AG20443 (cell line): Measurements from ENCODE around the gene RNF220.
"Not testable (repeated sequence)": the region's sequence is repeated elsewhere in the genome, so short reads cannot be mapped to it uniquely, and the experiment has no call there.

ENCODE experiments used
- DNase-seq: peaks from one replicate; pipeline ENCODE4 v3.0.0; 2012; ENCODE audit warnings: low spot score, mixed read lengths

RNF220 gene

DNA sequence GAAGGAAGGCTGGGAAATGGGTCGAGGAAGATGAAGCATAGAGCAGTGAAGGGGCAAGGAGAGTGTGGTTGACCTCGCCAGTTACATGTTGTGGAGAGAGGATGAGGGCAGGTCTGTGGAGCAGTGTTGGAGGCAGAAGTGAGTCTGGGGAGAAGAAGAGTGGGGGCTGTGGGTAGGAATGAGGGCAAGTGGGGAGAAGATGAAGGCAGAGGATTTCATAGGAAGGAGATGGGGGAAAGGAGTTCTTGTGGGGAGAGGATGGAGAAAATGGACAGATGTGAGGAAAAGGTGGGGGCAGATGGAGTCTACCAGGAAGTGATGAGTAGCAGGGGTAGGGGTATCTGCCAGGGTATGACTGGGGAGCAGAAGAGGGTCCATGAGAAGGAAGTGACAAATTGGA lies 273.1 kb downstream of the RNF220 start:
- no peak for DNase-seq

DNA sequence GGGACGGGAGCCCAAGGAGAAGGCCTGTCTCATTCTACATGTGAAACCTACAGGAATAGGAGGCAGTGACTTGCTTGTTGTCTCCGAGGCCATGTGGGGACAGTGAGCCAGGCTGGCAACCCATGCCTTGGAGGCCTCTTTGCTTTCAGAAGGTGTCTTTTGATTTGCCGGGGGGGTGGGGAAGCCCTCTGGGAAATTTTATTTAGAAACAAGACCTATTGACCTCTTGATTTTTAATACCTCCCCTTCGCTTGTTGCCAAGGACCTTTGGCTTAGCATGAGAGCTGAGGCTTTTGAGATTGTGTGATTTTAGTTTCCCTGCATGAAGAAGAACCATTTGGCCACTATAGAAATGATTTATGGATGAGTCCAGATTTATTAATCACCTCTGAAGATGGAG lies 273.6 kb downstream of the RNF220 start:
- DNase-seq = no peak

DNA sequence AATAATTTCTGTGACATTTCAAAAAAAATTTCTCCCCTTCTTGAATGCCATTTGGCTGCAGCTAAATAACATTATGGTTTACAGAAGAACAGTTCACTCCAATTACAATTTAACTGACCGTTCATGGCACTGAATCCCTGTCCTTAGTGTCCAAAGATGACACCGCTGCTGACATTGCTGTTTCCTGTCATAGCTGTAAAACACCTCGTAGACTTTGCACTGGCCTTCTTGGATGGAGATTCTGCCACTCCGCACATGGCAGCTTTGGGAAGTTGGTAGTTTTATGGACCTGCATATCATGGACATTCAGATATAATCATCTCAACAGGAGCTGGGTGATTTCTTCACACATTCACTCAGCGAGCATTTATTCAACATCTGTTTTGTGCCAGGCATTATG lies 274.4 kb downstream of the RNF220 start:
- DNase-seq = no peak

DNA sequence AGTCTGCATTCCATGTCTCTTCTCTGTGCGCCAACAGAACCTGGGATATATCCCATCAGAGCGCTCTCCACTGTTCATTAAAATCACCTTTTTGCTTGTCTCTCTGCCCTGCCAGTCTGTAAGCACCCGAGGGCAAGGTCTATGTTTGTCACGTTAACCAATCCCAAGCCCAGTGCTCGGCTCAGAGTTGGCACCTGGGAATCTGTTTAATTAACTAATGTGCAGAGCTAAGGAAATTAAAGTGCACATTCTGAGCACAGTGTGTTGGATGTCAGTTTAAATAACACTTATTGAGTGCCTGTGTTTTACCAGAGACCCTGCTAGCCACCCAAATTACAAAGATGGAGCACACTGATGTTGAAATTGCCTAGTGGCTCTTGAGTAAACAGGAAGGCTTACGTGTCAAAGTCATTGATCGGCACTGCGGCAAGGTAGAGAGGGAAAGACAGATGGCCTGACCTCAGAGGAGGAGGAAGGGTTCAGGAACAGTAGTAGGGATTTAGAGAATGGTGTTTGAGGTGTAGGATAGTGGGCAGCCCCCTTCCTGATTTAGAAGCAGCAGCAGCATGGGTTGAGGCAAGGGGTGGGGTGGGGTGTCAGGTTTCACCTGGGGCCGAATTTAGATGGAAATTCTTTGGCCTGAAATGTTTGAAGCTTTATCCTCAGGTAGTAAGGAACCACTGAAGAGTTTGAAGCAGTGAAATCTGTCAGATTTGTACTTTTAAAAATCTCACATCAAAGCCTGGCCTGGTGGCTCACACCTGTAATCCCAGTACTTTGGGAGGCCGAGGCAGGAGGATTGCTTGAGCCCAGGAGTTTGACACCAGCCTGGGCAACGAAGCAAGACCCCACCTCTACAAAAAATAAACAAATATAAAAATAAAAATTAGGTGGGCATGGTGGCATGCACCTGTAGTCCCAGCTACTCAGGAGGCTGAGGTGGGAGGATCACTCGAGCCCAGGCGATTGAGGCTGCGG lies 277.1 kb downstream of the RNF220 start:
- no peak for DNase-seq

DNA sequence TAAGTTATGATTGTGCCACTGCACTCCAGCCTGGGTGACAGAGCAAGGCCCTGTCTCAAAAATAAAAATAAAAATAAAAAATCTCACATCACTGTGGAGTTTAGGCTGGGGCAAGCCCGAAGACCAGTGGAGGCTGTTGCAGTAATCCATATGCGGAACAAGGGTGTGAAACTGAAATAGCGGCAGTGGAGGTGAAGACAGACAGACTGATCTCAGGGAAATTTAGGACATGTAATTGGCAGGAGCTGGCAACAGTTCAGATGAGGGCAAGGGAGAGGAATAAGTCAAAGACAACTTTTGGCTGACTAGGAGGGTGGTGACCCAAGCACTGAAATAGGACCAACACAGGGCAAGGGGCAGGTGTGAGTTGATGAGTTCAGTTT lies 277.8 kb downstream of the RNF220 start:
- DNase-seq = no peak

DNA sequence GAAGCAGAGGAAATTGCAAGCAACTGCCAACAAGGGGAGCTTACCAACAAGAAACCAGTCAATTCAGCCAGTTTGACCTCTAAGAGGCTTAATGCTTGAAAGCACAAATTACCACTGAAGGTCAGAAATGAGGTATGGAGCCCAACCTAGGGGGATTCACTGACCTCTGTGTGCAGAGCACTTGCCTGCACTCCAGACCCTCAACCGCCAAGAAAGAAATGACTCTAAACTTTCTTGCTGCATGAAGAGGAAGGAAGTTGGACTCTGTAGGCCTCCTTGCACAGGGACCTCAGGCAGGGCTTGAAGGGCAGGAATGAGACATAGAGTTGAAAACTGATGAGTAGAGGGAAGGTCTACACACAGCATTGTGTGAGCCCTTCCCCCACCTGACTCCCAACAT lies 279.5 kb downstream of the RNF220 start:
- no peak for DNase-seq

DNA sequence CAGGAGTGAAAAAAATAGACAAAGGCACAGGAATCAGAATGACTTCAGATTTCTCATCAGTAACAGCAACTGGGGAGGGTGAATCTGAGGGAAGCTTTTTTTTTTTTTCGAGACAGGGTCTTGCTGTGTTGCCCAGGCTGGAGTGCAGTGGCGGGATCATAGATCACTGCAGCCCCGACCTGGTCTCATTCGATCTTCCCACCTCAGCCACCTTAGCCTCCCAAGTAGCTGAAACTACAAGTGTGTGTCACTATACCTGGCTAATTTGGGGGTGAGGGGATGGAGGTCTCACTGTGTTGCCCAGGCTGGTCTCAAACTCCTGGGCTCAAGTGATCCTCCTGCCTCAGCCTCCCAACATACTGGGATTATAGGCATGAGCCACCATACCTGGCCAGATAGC lies 280.2 kb downstream of the RNF220 start:
- DNase-seq = no peak

DNA sequence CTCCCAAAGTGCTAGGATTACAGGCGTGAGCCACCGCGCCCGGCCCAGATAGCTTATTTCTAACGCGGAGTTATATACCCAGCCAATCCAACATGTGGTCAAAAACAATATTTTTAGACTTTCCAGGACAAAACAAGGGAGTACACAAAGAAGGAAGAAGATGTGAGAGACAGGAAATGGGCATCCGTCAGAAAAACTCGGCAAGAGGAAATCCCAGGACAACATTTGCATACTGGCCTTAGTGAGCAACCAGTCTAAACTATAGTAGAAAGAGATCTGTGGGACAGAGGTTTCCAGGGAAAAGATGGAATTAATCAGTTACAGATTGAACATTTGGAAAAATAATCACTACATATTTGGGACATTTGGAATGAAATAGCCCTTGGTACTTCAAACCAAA lies 280.8 kb downstream of the RNF220 start:
- DNase-seq = no peak

DNA sequence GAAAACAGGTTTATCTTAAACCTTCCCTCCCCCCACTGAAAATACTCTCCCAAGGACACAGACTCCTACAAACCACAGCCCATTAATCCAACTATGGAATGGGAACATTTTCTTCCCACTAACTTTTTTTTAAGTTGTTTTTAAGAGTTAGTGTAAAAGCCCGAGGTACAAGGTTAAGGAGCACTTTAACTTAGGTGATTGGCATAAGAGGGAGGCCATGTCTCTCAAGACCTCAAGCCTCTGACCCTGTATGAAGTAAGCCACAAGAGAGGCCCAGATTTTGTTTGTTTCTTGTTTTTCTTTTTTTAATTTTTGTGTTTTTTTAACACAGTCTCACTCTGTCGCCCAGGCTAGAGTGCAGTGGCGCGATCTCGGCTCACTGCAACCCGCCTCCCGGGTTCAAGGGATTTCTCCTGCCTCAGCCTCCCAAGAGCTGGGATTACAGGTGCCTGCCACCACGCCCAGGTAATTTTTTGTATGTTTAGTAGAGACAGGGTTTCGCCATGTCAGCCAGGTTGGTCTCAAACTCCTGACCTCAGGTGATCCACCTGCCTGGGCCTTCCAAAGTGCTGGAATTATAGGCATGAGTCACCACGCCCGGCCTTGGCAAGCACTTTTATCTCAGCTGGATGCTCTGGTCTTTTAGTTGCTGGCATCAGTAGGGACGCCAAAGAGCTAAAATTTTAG lies 283.8 kb downstream of the RNF220 start:
- no peak for DNase-seq

DNA sequence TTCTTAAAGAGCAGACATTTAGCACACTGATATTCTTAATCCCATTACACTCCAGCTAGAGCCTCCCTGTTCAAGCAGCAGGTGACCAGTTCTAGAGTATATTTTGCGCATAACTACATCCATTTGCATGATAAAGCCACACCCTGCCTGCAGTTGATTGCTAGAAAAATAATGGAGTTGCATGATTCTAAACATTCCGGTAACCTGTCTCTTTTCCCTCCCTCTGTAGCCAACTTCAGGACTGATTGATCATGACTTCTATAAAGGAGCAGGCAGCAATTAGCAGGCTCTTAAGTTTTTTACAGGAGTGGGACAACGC lies 284.4 kb downstream of the RNF220 start:
- DNase-seq = no peak

DNA sequence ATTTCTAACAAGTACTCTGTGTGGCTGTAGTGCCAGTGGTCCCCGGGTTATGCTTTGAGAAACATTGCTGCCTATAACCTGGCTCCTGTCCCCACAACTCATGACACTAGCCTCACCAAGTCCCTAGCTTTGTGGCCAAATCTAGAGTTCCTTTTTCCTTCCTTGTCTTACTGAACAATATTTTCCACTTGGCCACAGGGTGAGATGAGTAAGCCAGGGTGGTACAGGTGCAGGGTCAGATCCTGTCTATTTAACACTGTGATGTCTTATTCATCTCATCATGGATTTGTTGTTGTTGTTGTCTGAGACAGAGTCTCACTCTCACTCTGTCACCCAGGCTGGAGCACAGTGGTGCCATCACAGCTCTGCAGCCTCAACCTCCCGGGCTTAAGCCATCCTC lies 288.1 kb downstream of the RNF220 start:
- no peak for DNase-seq

DNA sequence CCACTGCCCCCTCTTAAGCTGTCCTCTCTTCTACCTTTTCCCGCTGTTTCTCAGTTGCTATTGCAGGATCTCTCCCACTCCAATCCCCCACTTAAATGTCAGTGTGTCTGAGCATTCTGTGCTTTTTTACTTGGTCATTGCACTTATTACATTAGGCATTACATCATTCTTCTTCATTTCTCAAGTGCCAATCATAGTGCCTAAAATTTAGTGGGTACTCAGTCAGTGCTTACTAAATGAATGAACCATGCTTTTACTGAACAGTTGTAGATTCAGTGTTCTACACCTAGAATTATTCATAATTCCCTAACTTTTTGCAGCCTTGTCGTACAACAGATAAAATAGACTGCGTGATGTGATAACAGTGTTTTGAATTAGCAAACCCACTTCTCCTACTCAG lies 288.8 kb downstream of the RNF220 start:
- DNase-seq = no peak

DNA sequence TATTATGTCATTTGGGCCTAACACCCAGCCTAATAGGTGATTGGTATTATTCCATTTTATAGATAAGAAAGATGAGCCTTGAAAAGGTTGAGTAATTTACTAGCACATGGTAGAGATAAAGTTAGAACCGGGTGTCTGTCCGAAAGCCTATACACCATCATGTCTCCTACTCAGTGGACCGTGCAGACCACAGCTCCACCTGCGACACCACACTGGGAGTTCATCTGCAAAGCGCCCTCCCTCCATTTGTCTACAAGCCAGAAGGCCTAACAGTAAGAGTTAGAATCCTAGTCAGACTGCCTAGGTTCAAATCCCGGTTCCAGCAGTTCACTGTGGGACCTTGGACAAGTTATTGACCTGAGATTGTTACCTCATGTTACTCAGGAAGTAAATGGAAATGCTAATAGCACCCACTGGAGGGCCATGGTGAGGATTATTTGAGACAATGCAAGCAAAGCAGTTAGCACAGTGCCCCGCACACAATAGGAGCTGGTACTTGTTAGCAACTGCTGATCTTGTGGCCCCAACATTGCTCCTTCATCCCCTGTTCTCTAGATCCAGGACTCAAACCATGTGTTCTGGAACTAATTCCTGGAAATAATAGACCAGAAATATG lies 289.9 kb downstream of the RNF220 start:
- no peak for DNase-seq

DNA sequence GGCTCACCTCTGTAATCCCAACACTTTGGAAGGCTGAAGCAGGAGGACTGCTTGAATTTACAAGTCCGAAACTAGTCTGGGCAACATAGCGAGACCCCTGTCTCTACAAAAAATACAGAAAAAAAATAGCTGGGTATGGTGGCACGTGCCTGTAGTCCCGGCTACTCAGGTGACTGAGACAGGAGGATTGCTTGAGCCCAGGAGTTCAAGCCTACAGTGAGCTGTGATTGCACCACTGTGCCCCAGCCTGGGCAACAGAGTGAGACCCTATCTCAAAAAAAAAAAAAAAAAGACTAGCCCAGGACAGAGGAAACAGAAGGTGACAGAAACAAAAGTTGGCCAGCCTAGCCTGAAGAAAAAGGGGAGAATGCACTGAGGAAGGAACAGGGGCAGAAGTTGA lies 290.6 kb downstream of the RNF220 start:
- DNase-seq = no peak

DNA sequence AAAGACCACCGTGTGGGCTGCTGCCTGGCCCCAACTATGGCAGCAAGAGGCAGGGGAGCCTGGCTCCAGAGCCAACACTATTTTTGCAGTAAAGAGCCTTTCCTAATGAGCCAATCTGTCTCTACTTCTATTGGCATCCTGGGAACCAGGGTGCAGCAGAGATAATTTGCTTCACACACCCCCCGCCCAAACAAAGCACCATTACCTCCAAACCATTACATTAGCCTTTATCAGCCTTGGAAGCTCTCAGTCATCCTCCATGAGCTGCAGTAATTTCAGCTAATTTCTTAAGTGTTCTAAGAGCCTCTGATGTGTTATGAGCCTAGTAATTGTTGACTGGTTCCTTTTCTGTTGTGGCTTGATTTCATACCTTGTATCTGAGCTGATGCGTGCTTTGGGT lies 291.0 kb downstream of the RNF220 start:
- DNase-seq = no peak

DNA sequence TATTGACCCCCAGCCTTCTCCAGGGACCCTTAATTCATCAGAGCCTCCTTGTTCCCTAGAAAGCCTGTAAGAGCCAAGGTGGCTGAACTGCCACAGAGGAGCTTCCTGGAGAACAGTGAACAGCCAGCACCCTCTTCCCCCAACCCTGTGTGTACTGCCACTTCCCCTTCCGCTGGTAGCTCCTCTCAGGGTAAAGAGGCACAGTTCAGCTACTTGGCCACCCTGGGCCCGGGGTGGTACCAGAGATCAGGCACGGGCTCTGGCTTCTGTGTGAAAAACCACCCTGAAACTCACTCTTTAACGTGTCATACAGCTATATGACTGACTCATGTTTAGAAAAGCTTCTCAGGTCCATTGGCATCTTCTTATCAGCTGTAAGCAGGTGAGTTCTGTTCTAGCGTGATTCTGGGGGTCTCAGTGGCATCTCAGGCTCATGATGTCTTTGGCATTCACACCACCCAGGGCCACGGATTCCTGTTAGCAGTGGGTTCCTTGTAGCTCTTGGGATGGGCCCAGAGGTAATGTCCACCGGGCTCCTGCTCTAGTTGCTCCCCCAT lies 291.8 kb downstream of the RNF220 start:
- DNase-seq = no peak

DNA sequence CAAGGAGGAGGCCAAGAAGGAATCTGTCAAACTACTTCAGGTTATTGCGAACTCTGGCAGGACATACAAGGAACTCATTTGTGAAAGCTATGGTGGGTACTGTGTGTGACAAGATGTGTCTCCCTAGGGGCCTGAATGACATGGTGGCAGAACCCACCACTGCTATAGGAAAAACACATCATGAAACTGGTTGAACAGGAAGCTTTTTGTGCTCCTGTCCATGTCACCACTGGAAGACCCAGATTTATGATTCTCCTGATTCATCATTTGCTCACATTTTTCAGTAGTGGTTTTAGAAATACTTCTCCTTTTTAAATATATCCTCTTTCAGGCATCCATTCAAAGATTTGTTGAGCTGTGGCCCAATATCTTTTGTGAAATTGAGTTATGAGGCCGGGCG lies 293.1 kb downstream of the RNF220 start:
- no peak for DNase-seq

DNA sequence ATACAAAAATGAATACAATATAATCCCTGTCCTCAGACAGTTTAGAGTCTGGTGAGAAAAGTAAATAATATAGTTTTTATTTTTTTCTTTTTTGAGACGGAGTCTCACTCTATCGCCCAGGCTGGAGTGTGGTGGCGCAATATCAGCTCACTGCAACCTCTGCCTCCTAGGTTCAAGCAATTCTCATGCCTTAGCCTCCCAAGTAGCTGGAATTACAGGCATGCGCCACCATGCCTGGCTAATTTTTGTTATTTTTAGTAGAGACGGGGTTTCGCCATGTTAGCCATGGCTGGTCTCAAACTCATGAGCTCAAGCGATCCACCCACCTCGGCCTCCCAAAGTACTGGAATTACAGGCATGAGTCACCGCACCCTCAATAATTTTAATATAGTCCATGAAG lies 294.3 kb downstream of the RNF220 start:
- DNase-seq = not testable (repeated sequence)

DNA sequence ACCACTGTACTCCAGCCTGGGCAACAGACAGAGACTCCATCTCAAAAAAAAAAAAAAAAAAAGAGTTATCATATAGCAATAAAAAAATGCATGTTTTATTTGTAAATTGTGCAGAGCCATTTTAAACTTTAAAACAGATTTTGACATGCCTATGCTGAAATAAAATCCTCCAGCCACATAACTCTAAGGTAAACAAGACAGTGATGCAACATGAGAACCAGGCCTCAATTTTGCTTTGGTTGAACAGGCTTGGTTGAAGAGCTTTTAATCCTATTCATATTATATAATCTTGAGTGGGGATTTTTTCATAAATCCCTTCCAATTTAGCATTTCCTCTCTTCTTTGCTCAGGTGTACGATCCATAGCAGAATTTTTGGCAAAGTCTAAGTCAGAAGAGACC lies 295.5 kb downstream of the RNF220 start:
- DNase-seq = no peak

DNA sequence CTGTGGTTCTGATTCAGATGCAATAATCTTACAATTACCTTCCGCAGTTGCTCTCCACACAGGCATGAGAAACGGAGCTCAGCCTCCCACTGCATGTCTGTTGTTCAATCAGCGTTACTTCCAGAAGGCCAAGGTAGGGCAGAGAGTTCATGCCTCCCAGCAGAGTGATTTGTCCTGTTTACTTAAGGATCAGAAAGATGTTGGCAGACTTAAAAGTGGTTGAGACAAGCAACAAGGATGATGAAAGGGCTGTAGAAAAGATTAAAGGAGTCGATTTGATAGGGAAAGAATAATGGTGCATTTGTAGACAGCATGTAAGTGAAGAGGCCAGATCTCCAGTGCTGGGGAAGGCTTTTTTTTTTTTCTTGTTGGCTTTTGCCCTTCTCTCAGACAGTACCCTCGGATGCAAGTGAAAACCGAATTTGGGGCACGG lies 296.1 kb downstream of the RNF220 start:
- no peak for DNase-seq
